SIG-M5 treated with dmso at 0.1 percent for 504 hours (cell line): ENCODE results near the gene TMEM184B.

Experiments used
- DNase-seq: peaks from one replicate; lab custom pipeline; 2025; ENCODE audit not compliant: unreplicated experiment; lab: John Stamatoyannopoulos, UW

TMEM184B gene

GRCh38 chr22:38308791-38309498 is 36.1 kb upstream of the TMEM184B start:
- no peak for DNase-seq

- DNase-seq, result peak; percentile 40
Observed at GRCh38 chr22:38305471-38306448, 33.0 kb upstream of the TMEM184B start.

GRCh38 chr22:38304526-38304925 is 31.7 kb upstream of the TMEM184B start:
- no peak for DNase-seq

GRCh38 chr22:38303974-38304373 is 31.2 kb upstream of the TMEM184B start:
- no peak for DNase-seq

GRCh38 chr22:38302906-38303305 is 30.1 kb upstream of the TMEM184B start:
- DNase-seq, result no peak

GRCh38 chr22:38300946-38301345 is 28.1 kb upstream of the TMEM184B start:
- DNase-seq, result no peak

- DNase-seq, result no peak
Observed at GRCh38 chr22:38300197-38300945, 27.6 kb upstream of the TMEM184B start.

- no peak for DNase-seq
Observed at GRCh38 chr22:38299770-38300102, 26.9 kb upstream of the TMEM184B start.

GRCh38 chr22:38298312-38299005 is 25.6 kb upstream of the TMEM184B start:
- no peak for DNase-seq

- no peak for DNase-seq
Observed at GRCh38 chr22:38296372-38296771, 23.6 kb upstream of the TMEM184B start.

- DNase-seq, result no peak
Observed at GRCh38 chr22:38295863-38296262, 23.1 kb upstream of the TMEM184B start.

GRCh38 chr22:38295339-38295738 is 22.5 kb upstream of the TMEM184B start:
- no peak for DNase-seq

- DNase-seq, result no peak
Observed at GRCh38 chr22:38294193-38294592, 21.4 kb upstream of the TMEM184B start.

- DNase-seq, result no peak
Observed at GRCh38 chr22:38292694-38293093, 19.9 kb upstream of the TMEM184B start.

GRCh38 chr22:38291201-38291777 is 18.5 kb upstream of the TMEM184B start:
- DNase-seq, result no peak

GRCh38 chr22:38290347-38290746 is 17.5 kb upstream of the TMEM184B start:
- no peak for DNase-seq

- DNase-seq, result no peak
Observed at GRCh38 chr22:38289583-38290082, 16.8 kb upstream of the TMEM184B start.

GRCh38 chr22:38286915-38287669 is 14.3 kb upstream of the TMEM184B start:
- no peak for DNase-seq

GRCh38 chr22:38285018-38285417 is 12.2 kb upstream of the TMEM184B start:
- DNase-seq, result no peak

GRCh38 chr22:38284042-38284402 is 11.2 kb upstream of the TMEM184B start:
- no peak for DNase-seq
